ENCODE data around the gene DYNLL1.
"Not testable (repeated sequence)": the region's sequence is repeated elsewhere in the genome, so short reads cannot be mapped to it uniquely, and the experiment has no call there.

Gene DYNLL1

DNA sequence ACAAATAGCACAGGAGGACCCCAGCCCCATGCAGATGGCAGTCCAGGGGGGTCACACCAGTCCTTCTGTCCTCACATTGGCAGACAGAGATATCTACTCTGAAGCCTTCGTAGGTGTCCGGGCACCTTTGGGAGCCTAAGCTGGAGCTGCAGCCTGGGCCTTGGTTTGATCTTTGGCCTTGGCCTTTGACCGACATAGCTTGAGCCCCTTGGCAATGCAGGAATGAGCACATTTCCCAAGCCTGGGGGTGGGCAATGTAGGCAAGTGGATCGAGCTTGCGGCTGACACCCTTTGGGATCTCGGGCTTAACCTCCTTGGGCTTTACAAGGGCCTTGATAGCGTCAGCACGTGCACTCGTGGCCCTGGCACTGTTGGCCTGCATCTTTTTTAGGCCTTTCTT, 26.7 kb downstream of the DYNLL1 start:
- CTCF ChIA-PET = no interaction called here
- DNase-seq (ENCODE audit: extremely low spot score) = no peak
- TF ChIP-seq, protein P1, sequence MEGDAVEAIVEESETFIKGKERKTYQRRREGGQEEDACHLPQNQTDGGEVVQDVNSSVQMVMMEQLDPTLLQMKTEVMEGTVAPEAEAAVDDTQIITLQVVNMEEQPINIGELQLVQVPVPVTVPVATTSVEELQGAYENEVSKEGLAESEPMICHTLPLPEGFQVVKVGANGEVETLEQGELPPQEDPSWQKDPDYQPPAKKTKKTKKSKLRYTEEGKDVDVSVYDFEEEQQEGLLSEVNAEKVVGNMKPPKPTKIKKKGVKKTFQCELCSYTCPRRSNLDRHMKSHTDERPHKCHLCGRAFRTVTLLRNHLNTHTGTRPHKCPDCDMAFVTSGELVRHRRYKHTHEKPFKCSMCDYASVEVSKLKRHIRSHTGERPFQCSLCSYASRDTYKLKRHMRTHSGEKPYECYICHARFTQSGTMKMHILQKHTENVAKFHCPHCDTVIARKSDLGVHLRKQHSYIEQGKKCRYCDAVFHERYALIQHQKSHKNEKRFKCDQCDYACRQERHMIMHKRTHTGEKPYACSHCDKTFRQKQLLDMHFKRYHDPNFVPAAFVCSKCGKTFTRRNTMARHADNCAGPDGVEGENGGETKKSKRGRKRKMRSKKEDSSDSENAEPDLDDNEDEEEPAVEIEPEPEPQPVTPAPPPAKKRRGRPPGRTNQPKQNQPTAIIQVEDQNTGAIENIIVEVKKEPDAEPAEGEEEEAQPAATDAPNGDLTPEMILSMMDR (IDR thresholded peaks at IDR 0.05; ENCODE audit: control extremely low read depth, extremely low read depth, low read depth, missing control alignments) = no peak
- POLR2A ChIA-PET = interaction anchor here (0.6 to 1.1 kb wide), 2 partner anchors 12 to 27 kb away, joined by 3 to 4 read pairs; partner anchors contain the start of gene DYNLL1

- TF ChIP-seq, protein P1 (IDR thresholded peaks at IDR 0.05; ENCODE audit: control extremely low read depth, extremely low read depth, low read depth, missing control alignments) = no peak
- ChIA-PET POLR2A (interaction anchor here (1.0 kb wide), 1 partner anchor 32 kb away, joined by 4 read pairs; the partner anchor contains the start of gene DYNLL1), CTCF (interaction anchor here (0.9 to 1.8 kb wide), 4 partner anchors 13 to 328 kb away, joined by 3 to 5 read pairs (median 4); partner anchors contain the start of genes RPLP0 and SRSF9)
Observed at GRCh38 chr12:120528861-120529525, 33.1 kb downstream of the DYNLL1 start, which contains the start of gene COQ5. COQ5 (minus strand) TSS chr12:120529158; CDS start chr12:120529141, 17 bp downstream.

GRCh38 chr12:120529641-120530417, 33.9 kb downstream of the DYNLL1 start:
- CTCF ChIA-PET = interaction anchor here (1.0 to 1.8 kb wide), 3 partner anchors 13 to 60 kb away, joined by 4 to 5 read pairs (median 4); partner anchors contain the start of gene SRSF9
- TF ChIP-seq, protein P1 (IDR thresholded peaks at IDR 0.05; ENCODE audit: control extremely low read depth, extremely low read depth, low read depth, missing control alignments) = no peak
- no peak for DNase-seq (ENCODE audit: extremely low spot score)
- POLR2A ChIA-PET = no interaction called here

More at GRCh38 chr12:120528861-120529525, 33.1 kb downstream of the DYNLL1 start, which contains the start of gene COQ5:
- DNase-seq (ENCODE audit: extremely low spot score) = peak; percentile 89

GRCh38 chr12:120530418-120530761, 34.5 kb downstream of the DYNLL1 start:
- POLR2A ChIA-PET; DNase-seq (ENCODE audit: extremely low spot score); CTCF ChIA-PET: not testable (repeated sequence)

DNA sequence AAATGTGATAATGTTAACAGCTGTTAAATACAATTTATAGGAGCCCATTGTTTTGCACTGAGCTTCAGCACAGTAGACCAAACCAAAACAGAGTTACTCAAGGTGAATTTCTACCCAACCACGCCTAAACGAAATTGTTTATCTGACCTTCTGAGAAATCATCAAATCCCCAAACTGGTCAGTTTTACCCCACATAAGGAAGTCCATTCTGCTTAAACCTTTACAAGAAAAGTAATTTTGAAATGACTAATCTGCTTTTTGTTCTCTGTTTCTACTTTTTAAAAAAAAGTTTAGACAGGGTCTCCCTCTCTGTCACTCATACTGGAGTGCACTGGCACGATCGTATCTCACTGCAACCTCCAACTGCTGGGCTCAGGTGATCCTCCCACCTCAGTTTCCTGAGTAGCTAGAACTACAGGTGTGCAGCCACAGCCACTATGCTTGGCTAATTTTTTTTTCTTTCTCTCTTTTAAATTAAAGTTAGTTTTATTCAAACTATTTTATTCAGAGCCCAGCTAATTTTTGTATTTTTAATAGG, 36.9 kb downstream of the DYNLL1 start:
- CTCF ChIA-PET = interaction anchor here (1.3 kb wide), 1 partner anchor 92 kb away, joined by 3 read pairs; no protein-coding TSS in a partner anchor
- POLR2A ChIA-PET = interaction anchor here (1.0 kb wide), 1 partner anchor 36 kb away, joined by 5 read pairs; no protein-coding TSS in a partner anchor
- TF ChIP-seq, protein P1 (IDR thresholded peaks at IDR 0.05; ENCODE audit: control extremely low read depth, extremely low read depth, low read depth, missing control alignments) = no peak
- DNase-seq (ENCODE audit: extremely low spot score) = peak; percentile 33

- peak; percentile 92 for DNase-seq (ENCODE audit: extremely low spot score)
- CTCF ChIA-PET = no interaction called here
- TF ChIP-seq, protein P1 (IDR thresholded peaks at IDR 0.05; ENCODE audit: control extremely low read depth, extremely low read depth, low read depth, missing control alignments) = no peak
- POLR2A ChIA-PET = interaction anchor here (0.7 kb wide), 1 partner anchor 16 kb away, joined by 3 read pairs; no protein-coding TSS in a partner anchor
Observed at GRCh38 chr12:120534203-120534702, 38.3 kb downstream of the DYNLL1 start, which contains the start of gene RNF10. RNF10 (plus strand) TSS chr12:120534356; CDS start chr12:120534812, 456 bp downstream.
